ENCODE data around the gene TOM1L1.

DNA sequence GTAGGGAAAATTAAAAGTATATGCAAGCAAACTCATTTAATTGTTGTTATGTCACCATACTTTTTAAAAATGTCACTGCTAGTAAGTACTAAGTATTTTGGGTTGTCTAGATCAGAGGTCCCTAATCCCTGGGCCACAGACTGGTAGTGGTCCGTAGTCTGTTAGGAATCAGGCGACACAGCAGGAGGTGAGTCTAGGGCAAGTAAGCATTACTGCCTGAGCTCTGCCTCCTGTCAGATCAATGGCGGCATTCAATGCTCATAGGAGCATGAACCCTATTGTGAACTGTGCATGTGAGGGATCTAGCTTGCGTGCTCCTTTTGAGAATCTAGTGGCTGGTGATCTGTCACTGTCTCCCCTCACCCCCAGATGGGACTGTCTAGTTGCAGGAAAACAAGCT, 89.5 kb downstream of the TOM1L1 start:
- TF ChIP-seq POLR2AphosphoS5 (IDR thresholded peaks at IDR 0.05; ENCODE audit: low read depth, low read length) (no peak), TAF1 (IDR thresholded peaks at IDR 0.05; ENCODE audit: low read depth, low read length) (no peak), POLR2A (IDR thresholded peaks at IDR 0.05; ENCODE audit: low read depth, low read length) (no peak), PAX5 (IDR thresholded peaks at IDR 0.05; ENCODE audit: insufficient read depth, low read length, severe bottlenecking) (no peak), SPI1 (IDR thresholded peaks at IDR 0.05; ENCODE audit: low read depth, low read length) (no peak)

Data from GM12891 (cell line).